Keratinocyte (primary cell): ENCODE results near the gene HS3ST3B1.

Experiments used
- CTCF ChIP-seq, 3 experiments: IDR thresholded peaks in 1 of 3; conservative IDR thresholded peaks in 1 of 3; optimal IDR thresholded peaks in 1 of 3; 2 replicates in 2 of 3; 3 replicates in 1 of 3; pipeline versions ENCODE3 to v1.5.1; 2011; ENCODE audit warnings: low read length in 3 of 3, mild to moderate bottlenecking in 3 of 3, moderate library complexity in 2 of 3, control low read depth in 1 of 3, inconsistent platforms in 1 of 3; ENCODE audit not compliant: insufficient read depth in 2 of 3; ENCODE audit errors: extremely low read depth in 1 of 3
- EZH2 ChIP-seq: IDR thresholded peaks from one replicate; pipeline ENCODE4 v1.6.1; 2012; ENCODE audit warnings: inconsistent platforms, mild to moderate bottlenecking, low read length, moderate library complexity

DNA sequence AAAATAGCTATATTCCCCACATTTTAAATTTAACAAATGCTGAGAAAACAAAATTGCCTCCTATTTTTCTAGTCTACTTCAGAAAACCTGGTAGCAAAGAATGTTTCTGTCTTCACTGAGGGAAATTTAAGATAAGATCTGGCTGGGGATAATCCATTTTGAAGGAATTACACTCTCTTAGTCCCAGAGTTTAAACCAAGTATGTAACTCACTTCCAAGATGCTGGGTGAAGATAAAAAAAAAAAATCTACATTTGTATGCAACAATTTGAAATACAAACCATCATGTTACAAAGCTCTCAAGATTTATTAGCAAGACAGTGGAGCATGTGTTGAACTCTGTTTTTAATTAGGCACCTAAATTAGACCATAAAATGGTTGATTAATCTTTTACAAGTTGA is 5.7 kb downstream of the HS3ST3B1 start:
- no peak for TF ChIP-seq CTCF (optimal IDR thresholded peaks at IDR 0.05 in 1 of 3, IDR thresholded peaks at IDR 0.05 in 1 of 3, conservative IDR thresholded peaks at IDR 0.05 in 1 of 3; ENCODE audit: extremely low read depth in 1 of 3, insufficient read depth in 2 of 3, low read length in 3 of 3)
- no peak for TF ChIP-seq EZH2
